C4-2B (cell line): ENCODE data around the gene NLRP6.

Experiments
- H3K27ac ChIP-seq: fragments of 450-650 bp; 2 replicates; pipeline ENCODE4 v1.5.1; 2017
- CTCF ChIP-seq: fragments of 450-650 bp; conservative IDR thresholded peaks from 2 replicates; pipeline ENCODE4 v1.5.1; 2017; ENCODE audit warnings: mild to moderate bottlenecking
- ZFX ChIP-seq: fragments of 450-650 bp; IDR thresholded peaks from 2 replicates; pipeline ENCODE4 v1.6.1; 2017

Gene NLRP6

GRCh38 chr11:279040-279965 lies 1.1 kb downstream of the NLRP6 start:
- no peak overlapping the region for H3K27ac ChIP-seq

GRCh38 chr11:279966-280705 lies 1.9 kb downstream of the NLRP6 start:
- H3K27ac ChIP-seq, result no peak overlapping the region
- TF ChIP-seq ZFX (no peak), CTCF (no peak)

More at GRCh38 chr11:279040-279965, 1.1 kb downstream of the NLRP6 start:
- TF ChIP-seq ZFX, result no peak
- TF ChIP-seq CTCF, result no peak

- no peak for TF ChIP-seq ZFX
- no peak for TF ChIP-seq CTCF
- no peak overlapping the region for H3K27ac ChIP-seq
Observed at GRCh38 chr11:280706-281485, 2.7 kb downstream of the NLRP6 start.

GRCh38 chr11:281486-282161 lies 3.4 kb downstream of the NLRP6 start:
- no peak for TF ChIP-seq ZFX
- no peak for TF ChIP-seq CTCF
- no peak overlapping the region for H3K27ac ChIP-seq

- TF ChIP-seq CTCF (no peak), ZFX (no peak)
- H3K27ac ChIP-seq, result no peak overlapping the region
Observed at GRCh38 chr11:282171-282570, 4.0 kb downstream of the NLRP6 start.

GRCh38 chr11:282630-283360 lies 4.6 kb downstream of the NLRP6 start:
- H3K27ac ChIP-seq, result no peak overlapping the region
- TF ChIP-seq CTCF, result no peak
- TF ChIP-seq ZFX, result no peak
